Measurements from ENCODE around the gene AGAP2.

AGAP2 gene

GRCh38 chr12:57767305-57767698, 28.8 kb upstream of the AGAP2 start:
- no peak overlapping the region for H3K27ac ChIP-seq (ENCODE audit: low read depth, low read length)
- H3F3A ChIP-seq (ENCODE audit: insufficient read depth) = no peaks in the 10 kb centered on the region
- no peak overlapping the region for H3K9ac ChIP-seq (ENCODE audit: low read length)
- H3K9me2 ChIP-seq (replicated peaks; ENCODE audit: insufficient read depth, low read length) = no peaks in the 10 kb centered on the region
- no peaks in the 10 kb centered on the region for H3K27me3 ChIP-seq (ENCODE audit: low read length)
- no peaks in the 10 kb centered on the region for H3K36me3 ChIP-seq (ENCODE audit: low read length)
- no peak overlapping the region for H3K4me3 ChIP-seq (ENCODE audit: insufficient read depth, low read length, poor library complexity, severe bottlenecking)
- TF ChIP-seq CTCF (IDR thresholded peaks at IDR 0.05; ENCODE audit: insufficient read depth, low read length, poor library complexity, severe bottlenecking) (no peak), EZH2phosphoT487 (conservative IDR thresholded peaks at IDR 0.05; ENCODE audit: low read length) (no peak)
- no peaks in the 10 kb centered on the region for H4K20me1 ChIP-seq (ENCODE audit: low read depth, low read length)
- no peak overlapping the region for H2AFZ ChIP-seq (ENCODE audit: low read depth, low read length, severe bottlenecking)
- no peaks in the 10 kb centered on the region for H3K79me2 ChIP-seq (ENCODE audit: insufficient read depth, low read length)
- H3K4me2 ChIP-seq (ENCODE audit: low read depth, low read length, poor library complexity, severe bottlenecking) = no peak overlapping the region
- H3K9me3 ChIP-seq (ENCODE audit: insufficient read depth, low read length) = no peaks in the 10 kb centered on the region

- Histone ChIP-seq H3K4me3 (ENCODE audit: insufficient read depth, low read length, poor library complexity, severe bottlenecking) (no peak within 1 kb of the TSS), H3K9me3 (ENCODE audit: insufficient read depth, low read length) (no peaks in the 10 kb centered on the region), H3K4me2 (ENCODE audit: low read depth, low read length, poor library complexity, severe bottlenecking) (no peak within 1 kb of the TSS), H3K9ac (ENCODE audit: low read length) (no peak within 1 kb of the TSS), H3K79me2 (ENCODE audit: insufficient read depth, low read length) (no peaks in the 10 kb centered on the region), H2AFZ (ENCODE audit: low read depth, low read length, severe bottlenecking) (no peak within 1 kb of the TSS), H3F3A (ENCODE audit: insufficient read depth) (no peaks in the 10 kb centered on the region), H4K20me1 (ENCODE audit: low read depth, low read length) (no peaks in the 10 kb centered on the region), H3K9me2 (replicated peaks; ENCODE audit: insufficient read depth, low read length) (no peaks in the 10 kb centered on the region), H3K36me3 (ENCODE audit: low read length) (no peaks in the 10 kb centered on the region), H3K27ac (ENCODE audit: low read depth, low read length) (no peak within 1 kb of the TSS), H3K27me3 (ENCODE audit: low read length) (no peaks in the 10 kb centered on the region)
- TF ChIP-seq EZH2phosphoT487 (conservative IDR thresholded peaks at IDR 0.05; ENCODE audit: low read length) (no peak), CTCF (IDR thresholded peaks at IDR 0.05; ENCODE audit: insufficient read depth, low read length, poor library complexity, severe bottlenecking) (no peak)
Measured at GRCh38 chr12:57766464-57767304, 28.1 kb upstream of the AGAP2 start, which contains the start of gene CYP27B1. TSS of gene CYP27B1 (minus strand) at chr12:57767078. CDS start at chr12:57767041, 37 bp downstream.

- H3K79me2 ChIP-seq (ENCODE audit: insufficient read depth, low read length) = no peaks in the 10 kb centered on the region
- H3K9me3 ChIP-seq (ENCODE audit: insufficient read depth, low read length) = no peaks in the 10 kb centered on the region
- no peaks in the 10 kb centered on the region for H3F3A ChIP-seq (ENCODE audit: insufficient read depth)
- no peak overlapping the region for H3K27ac ChIP-seq (ENCODE audit: low read depth, low read length)
- H3K4me3 ChIP-seq (ENCODE audit: insufficient read depth, low read length, poor library complexity, severe bottlenecking) = no peak overlapping the region
- no peak overlapping the region for H2AFZ ChIP-seq (ENCODE audit: low read depth, low read length, severe bottlenecking)
- no peaks in the 10 kb centered on the region for H3K27me3 ChIP-seq (ENCODE audit: low read length)
- H3K9ac ChIP-seq (ENCODE audit: low read length) = peak overlapping the region; percentile 36; the same call in 1 of the 2 replicates
- TF ChIP-seq CTCF (IDR thresholded peaks at IDR 0.05; ENCODE audit: insufficient read depth, low read length, poor library complexity, severe bottlenecking) = no peak
- TF ChIP-seq EZH2phosphoT487 (conservative IDR thresholded peaks at IDR 0.05; ENCODE audit: low read length) = no peak
- H3K4me2 ChIP-seq (ENCODE audit: low read depth, low read length, poor library complexity, severe bottlenecking) = peak overlapping the region; percentile 52
- H3K36me3 ChIP-seq (ENCODE audit: low read length) = no peaks in the 10 kb centered on the region
- H4K20me1 ChIP-seq (ENCODE audit: low read depth, low read length) = no peaks in the 10 kb centered on the region
- no peaks in the 10 kb centered on the region for H3K9me2 ChIP-seq (replicated peaks; ENCODE audit: insufficient read depth, low read length)
Measured at GRCh38 chr12:57765698-57766463, 27.3 kb upstream of the AGAP2 start.

Measured in SU-DHL-6 (cell line).